CD14-positive monocyte (primary cell): ENCODE data around the gene CHD6. TPM values are rescaled to one million over a fixed set of nuclear protein-coding genes. Genes with fewer than 3 reads are reported as not detected.

Source experiments
- DNase-seq, 3 donors: peaks; one replicate each; pipeline ENCODE4 v3.0.0-alpha.2; 2011 to 2022
- H2AFZ ChIP-seq: 2 replicates; pipeline ENCODE4 v1.6.0; 2012; ENCODE audit warnings: mild to moderate bottlenecking, low read depth, low read length, inconsistent platforms; ENCODE audit not compliant: insufficient read depth, poor library complexity, severe bottlenecking
- H3K27ac ChIP-seq, 2 donors: 1 replicate in 1 of 2; 2 replicates in 1 of 2; pipeline ENCODE4 v1.5.1; 2012 to 2013; ENCODE audit warnings: low read length in 2 of 2, control low read depth in 1 of 2, inconsistent platforms in 1 of 2, low read depth in 1 of 2, mild to moderate bottlenecking in 1 of 2
- H3K27me3 ChIP-seq, 2 donors: one replicate each; pipeline versions ENCODE4 v1.6.0 to v1.6.1; 2011 to 2013; ENCODE audit warnings: low read length in 2 of 2; ENCODE audit not compliant: control insufficient read depth in 2 of 2, insufficient read depth in 2 of 2
- H3K36me3 ChIP-seq, 2 donors: replicated peaks in 1 of 2; 1 replicate in 1 of 2; 2 replicates in 1 of 2; pipeline versions ENCODE4 v1.5.1 to v1.6.1; 2012 to 2013; ENCODE audit warnings: low read length in 2 of 2, control low read depth in 1 of 2, inconsistent platforms in 1 of 2, mild to moderate bottlenecking in 1 of 2; ENCODE audit not compliant: insufficient read depth in 2 of 2, control insufficient read depth in 1 of 2
- H3K4me1 ChIP-seq, 2 donors: 1 replicate in 1 of 2; 2 replicates in 1 of 2; pipeline versions ENCODE4 v1.5.1 to v1.6.1; 2012 to 2013; ENCODE audit warnings: low read length in 2 of 2, control low read depth in 1 of 2, inconsistent platforms in 1 of 2, mild to moderate bottlenecking in 1 of 2, moderate library complexity in 1 of 2; ENCODE audit not compliant: insufficient read depth in 2 of 2, control insufficient read depth in 1 of 2
- H3K4me2 ChIP-seq: replicated peaks from 2 replicates; pipeline ENCODE3; 2012; ENCODE audit warnings: low read length, moderate library complexity, mild to moderate bottlenecking; ENCODE audit not compliant: poor library complexity, severe bottlenecking; ENCODE audit errors: extremely low read depth
- H3K4me3 ChIP-seq, 3 experiments: fragments of 200-600 bp in 1 of 3; sonication (generic) in 1 of 3; replicated peaks in 1 of 3; 1 replicate in 2 of 3; 2 replicates in 1 of 3; pipeline ENCODE4 v1.5.1; 2011 to 2013; ENCODE audit warnings: low read length in 3 of 3, mild to moderate bottlenecking in 3 of 3, control low read depth in 2 of 3, low read depth in 2 of 3, inconsistent platforms in 1 of 3, moderate library complexity in 1 of 3
- H3K79me2 ChIP-seq: 2 replicates; pipeline ENCODE4 v1.6.0; 2012; ENCODE audit warnings: mild to moderate bottlenecking, control low read depth, inconsistent platforms, low read length, moderate library complexity; ENCODE audit not compliant: insufficient read depth
- H3K9ac ChIP-seq: 2 replicates; pipeline ENCODE4 v1.6.0; 2017; ENCODE audit warnings: low read length, mild to moderate bottlenecking; ENCODE audit not compliant: insufficient read depth, poor library complexity, severe bottlenecking
- H3K9me3 ChIP-seq, 2 donors: replicated peaks in 1 of 2; 1 replicate in 1 of 2; 2 replicates in 1 of 2; pipeline versions ENCODE4 v1.5.1 to v1.6.1; 2012 to 2013; ENCODE audit warnings: low read length in 2 of 2, control low read depth in 1 of 2; ENCODE audit not compliant: control insufficient read depth in 1 of 2, insufficient read depth in 1 of 2
- H4K20me1 ChIP-seq: 2 replicates; pipeline ENCODE4 v1.6.0; 2012; ENCODE audit warnings: mild to moderate bottlenecking, low read length, control low read depth, moderate library complexity; ENCODE audit not compliant: insufficient read depth
- H3K27ac Mint-ChIP-seq, 7 donors: one replicate each; pipeline ENCODE4 v1.8.0; 2020; ENCODE audit warnings: mild to moderate bottlenecking in 7 of 7, mixed read lengths in 7 of 7, moderate library complexity in 6 of 7, inconsistent platforms in 2 of 7
- H3K27me3 Mint-ChIP-seq, 3 donors: one replicate each; pipeline ENCODE4 v1.8.0; 2021 to 2022; ENCODE audit warnings: low read depth in 3 of 3, mild to moderate bottlenecking in 3 of 3, mixed read lengths in 3 of 3, moderate library complexity in 3 of 3, inconsistent platforms in 1 of 3
- H3K36me3 Mint-ChIP-seq, 2 donors: one replicate each; pipeline ENCODE4 v1.8.0; 2020; ENCODE audit warnings: mixed read lengths in 2 of 2, inconsistent platforms in 1 of 2, mild to moderate bottlenecking in 1 of 2
- H3K4me1 Mint-ChIP-seq: one replicate; pipeline ENCODE4 v1.8.0; 2020; ENCODE audit warnings: mild to moderate bottlenecking, mixed read lengths
- H3K4me3 Mint-ChIP-seq, 2 donors: one replicate each; pipeline ENCODE4 v1.8.0; 2020; ENCODE audit warnings: mild to moderate bottlenecking in 2 of 2, mixed read lengths in 2 of 2, moderate library complexity in 1 of 2
- H3K9me3 Mint-ChIP-seq, 7 donors: one replicate each; pipeline ENCODE4 v1.8.0; 2020 to 2022; ENCODE audit warnings: mixed read lengths in 7 of 7, mild to moderate bottlenecking in 6 of 7, moderate library complexity in 6 of 7, inconsistent platforms in 2 of 7
- CTCF ChIP-seq: fragments of 200-600 bp; IDR thresholded peaks from one replicate; pipeline ENCODE4 v1.8.0; 2022; ENCODE audit warnings: antibody characterized with exemption, mild to moderate bottlenecking
- WGBS: methylation state at CpG from one replicate; pipeline ENCODE4 v1.1.5; 2013; ENCODE audit warnings: missing lambda C conversion rate; ENCODE audit not compliant: insufficient coverage; 5-methylcytosine and 5-hydroxymethylcytosine counted together
- intact Hi-C, 2 donors: fragments of 100-400 bp; cut with micrococcal nuclease; formaldehyde crosslinking; loops; one replicate each; pipeline versions ENCODE4 v1.15.0 to v1.15.1; 2023
- polyA plus RNA-seq, 3 donors: library from polyadenylated mRNA; depleted of rRNA in 1 of 3; unstranded in 2 of 3; stranded (reverse) in 1 of 3; fragments of 300-500 nt in 2 of 3; fragments of >200 nt in 1 of 3; fragmentation: Illumina TruSeq in 2 of 3; gene quantifications; 1 replicate in 2 of 3; 2 replicates in 1 of 3; pipeline ENCODE4 v1.2.3, GENCODE V29; 2012 to 2021

The CHD6 gene
- polyA plus RNA-seq, 3 donors, result 12.9 to 19.6 (median 13.0) TPM

- Histone ChIP-seq H3K27ac (no peak overlapping the region), H3K9me3 (no peaks in the 10 kb centered on the region), H3K4me3 (no peak overlapping the region), H3K4me1 (no peaks in the 10 kb centered on the region), H4K20me1 (no peaks in the 10 kb centered on the region), H3K4me2 (no peak overlapping the region), H3K9ac (no peak overlapping the region), H2AFZ (no peak overlapping the region), H3K79me2 (no peaks in the 10 kb centered on the region), H3K27me3 (no peaks in the 10 kb centered on the region), H3K36me3 (no peaks in the 10 kb centered on the region)
- Mint-ChIP-seq H3K4me1 (peaks cover 2% of the 10 kb centered on the region), H3K9me3 (no peaks in the 10 kb centered on the region), H3K27ac (no peak overlapping the region), H3K4me3 (no peak overlapping the region), H3K36me3 (no peaks in the 10 kb centered on the region), H3K27me3 (peaks cover 1 to 9% (median 8%) of the 10 kb centered on the region in 3 donors)
- no peak for TF ChIP-seq CTCF
- intact Hi-C loops, result no loop called here
- whole genome bisulfite sequencing, result 76% methylated on average over 8 of the region's 18 CpGs
- no peak for DNase-seq
Observed at GRCh38 chr20:41395667-41396664, 222.2 kb downstream of the CHD6 start.

GRCh38 chr20:41394931-41395666, 223.1 kb downstream of the CHD6 start:
- no peaks in the 10 kb centered on the region for H3K36me3 ChIP-seq
- no peak overlapping the region for H3K9ac ChIP-seq
- no peaks in the 10 kb centered on the region for H3K4me1 ChIP-seq
- 96% methylated on average over 7 of the region's 9 CpGs for WGBS
- H3K9me3 ChIP-seq, result no peaks in the 10 kb centered on the region
- H3K4me3 ChIP-seq, result no peak overlapping the region
- Mint-ChIP-seq H3K4me1 (peaks cover 2% of the 10 kb centered on the region), H3K27ac (peak overlapping the region in 1 of 7 donors; percentile 28), H3K27me3 (peaks cover 4 to 10% (median 7%) of the 10 kb centered on the region in 3 donors), H3K36me3 (no peaks in the 10 kb centered on the region), H3K4me3 (no peak overlapping the region), H3K9me3 (no peaks in the 10 kb centered on the region)
- TF ChIP-seq CTCF, result no peak
- no peaks in the 10 kb centered on the region for H3K27me3 ChIP-seq
- no peaks in the 10 kb centered on the region for H4K20me1 ChIP-seq
- H2AFZ ChIP-seq, result no peak overlapping the region
- H3K27ac ChIP-seq, result no peak overlapping the region
- intact Hi-C loops, result no loop called here
- no peak for DNase-seq
- H3K4me2 ChIP-seq, result no peak overlapping the region
- H3K79me2 ChIP-seq, result no peaks in the 10 kb centered on the region
